Posterior cingulate gyrus (tissue), 11 donors: ENCODE data around the gene ADSS1.
A peak's percentile ranks its signal among the peaks of the same experiment; 100 is the strongest.

ENCODE experiments used
- DNase-seq, 10 donors: peaks; one replicate each; pipeline versions ENCODE4 v3.0.0 to v3.0.0-alpha.2; 2020 to 2021; ENCODE audit warnings: mixed read lengths in 3 of 10
- intact Hi-C: fragments of 100-400 bp; cut with DNase I; formaldehyde crosslinking; loops from one replicate; pipeline ENCODE4 v1.15.1; 2023

Gene ADSS1

GRCh38 chr14:104788161-104788818 lies 64.3 kb downstream of the ADSS1 start:
- intact Hi-C loops = no loop called here
- DNase-seq = no peak

- intact Hi-C loops = no loop called here
- DNase-seq = no peak
Observed at GRCh38 chr14:104788873-104789663, 65.0 kb downstream of the ADSS1 start.

- intact Hi-C loops = no loop called here
Observed at GRCh38 chr14:104789752-104790743, 66.0 kb downstream of the ADSS1 start.

DNA sequence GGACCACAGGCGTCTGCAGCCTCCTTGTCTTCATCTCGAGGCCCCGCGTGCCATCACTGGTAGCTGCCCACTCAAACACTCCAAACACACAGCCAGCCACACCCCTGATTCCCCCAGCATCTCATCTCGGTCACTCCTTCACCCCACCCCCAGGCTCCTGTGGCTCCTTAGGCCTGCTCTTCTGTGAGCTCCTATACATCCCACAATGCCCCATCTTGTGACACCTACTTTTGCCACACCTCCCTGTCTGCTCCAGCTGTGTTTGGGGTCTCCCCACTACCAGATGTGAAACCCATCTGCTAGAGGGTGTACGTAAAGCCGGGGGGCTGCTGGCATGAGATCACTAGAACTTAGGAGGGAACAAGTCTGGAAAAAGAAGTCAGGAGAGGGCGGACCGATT lies 67.4 kb downstream of the ADSS1 start:
- DNase-seq = no peak
- intact Hi-C loops = no loop called here

More at GRCh38 chr14:104789752-104790743, 66.0 kb downstream of the ADSS1 start:
- no peak for DNase-seq

DNA sequence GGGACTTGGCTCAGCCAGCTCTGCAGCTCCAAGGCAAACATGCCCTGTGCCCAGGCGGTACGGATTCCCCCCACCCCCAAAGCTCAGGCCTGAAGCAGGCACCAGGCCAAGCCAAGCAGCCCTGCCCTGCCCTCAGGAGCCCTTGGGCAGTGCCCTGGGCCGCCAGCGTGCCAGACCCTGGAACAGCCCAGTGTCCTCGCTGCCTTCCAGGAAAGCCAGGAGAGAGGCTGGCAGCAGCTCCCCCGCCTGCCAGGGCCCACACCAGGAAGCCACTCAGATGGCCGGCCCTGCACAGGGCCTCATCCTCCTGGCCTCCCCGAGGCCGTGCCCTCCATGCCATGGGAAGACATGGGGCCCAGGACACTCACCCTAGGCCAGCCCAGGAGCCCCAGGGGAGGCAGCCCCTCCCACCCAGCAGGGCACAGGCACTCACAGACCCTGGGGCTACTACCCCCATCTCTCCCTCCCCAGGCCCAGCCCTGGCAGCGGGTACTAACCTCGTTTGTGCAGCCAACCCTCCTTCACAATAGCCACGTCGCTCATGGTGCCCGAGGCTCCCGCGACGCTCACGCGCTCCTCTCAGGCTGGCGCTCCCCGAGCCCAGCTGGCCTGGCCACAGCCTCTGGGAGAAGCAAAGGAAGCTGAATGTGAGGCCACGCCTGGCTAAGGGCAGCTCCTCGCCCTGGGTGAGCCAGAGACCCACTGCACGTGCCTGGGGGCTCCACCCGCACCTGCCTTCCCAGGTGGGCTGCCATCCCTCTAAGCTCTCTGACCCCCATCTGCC lies 68.3 kb downstream of the ADSS1 start:
- no peak for DNase-seq
- intact Hi-C loops = no loop called here

- intact Hi-C loops = no loop called here
- no peak for DNase-seq
Observed at GRCh38 chr14:104792945-104793702, 69.1 kb downstream of the ADSS1 start.

GRCh38 chr14:104793703-104793959 lies 69.6 kb downstream of the ADSS1 start:
- intact Hi-C loops = no loop called here
- DNase-seq = no peak

DNA sequence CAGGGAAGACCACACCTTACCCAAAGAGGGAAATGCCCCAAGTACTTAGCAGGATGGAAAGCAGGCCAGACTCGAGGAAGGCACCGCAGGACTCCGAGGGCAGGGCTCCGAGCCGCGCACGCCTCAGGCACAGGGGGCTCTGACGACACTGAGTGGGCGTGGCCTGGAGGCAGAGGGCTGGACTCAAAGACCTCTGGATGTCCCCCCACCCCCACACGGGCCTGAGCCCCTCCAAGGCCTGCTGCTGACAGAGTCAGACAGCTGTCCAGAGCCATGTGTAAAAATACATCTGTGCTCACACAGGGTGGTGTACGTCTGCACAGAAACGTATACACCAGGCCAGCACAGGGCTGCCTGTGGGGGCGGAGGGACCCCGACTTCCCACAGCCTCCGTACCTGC lies 70.1 kb downstream of the ADSS1 start:
- intact Hi-C loops = no loop called here
- DNase-seq = no peak

DNA sequence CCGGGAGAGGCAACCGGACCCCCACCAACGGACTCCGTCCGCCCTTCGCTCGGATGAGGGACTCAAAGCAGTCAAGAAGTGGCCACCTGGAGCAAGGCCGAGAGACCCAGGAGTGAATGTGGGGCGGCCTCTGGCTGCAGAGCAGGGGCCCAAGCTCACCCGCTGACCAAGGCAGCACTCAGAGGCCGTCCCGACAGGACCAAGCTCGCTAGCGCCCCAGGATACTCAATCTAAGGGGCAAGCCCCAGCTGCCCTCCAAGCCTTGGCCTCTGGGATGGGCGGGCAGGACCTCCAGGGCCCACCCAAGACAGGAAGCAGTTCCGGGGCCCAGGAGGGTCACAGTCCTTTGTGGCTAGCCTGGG lies 70.6 kb downstream of the ADSS1 start:
- DNase-seq = no peak
- intact Hi-C loops = no loop called here

- peak in 1 of 10 donors; percentile 40 for DNase-seq
- intact Hi-C loops = no loop called here
Observed at GRCh38 chr14:104794993-104795780, 71.2 kb downstream of the ADSS1 start, which contains the start of gene AKT1. Gene AKT1 (minus strand): TSS chr14:104795748. CDS start chr14:104792643, 3,105 bp downstream.

- intact Hi-C loops = no loop called here
- peak in 1 of 10 donors; percentile 71 for DNase-seq
Observed at GRCh38 chr14:104795781-104796686, 72.0 kb downstream of the ADSS1 start.

DNA sequence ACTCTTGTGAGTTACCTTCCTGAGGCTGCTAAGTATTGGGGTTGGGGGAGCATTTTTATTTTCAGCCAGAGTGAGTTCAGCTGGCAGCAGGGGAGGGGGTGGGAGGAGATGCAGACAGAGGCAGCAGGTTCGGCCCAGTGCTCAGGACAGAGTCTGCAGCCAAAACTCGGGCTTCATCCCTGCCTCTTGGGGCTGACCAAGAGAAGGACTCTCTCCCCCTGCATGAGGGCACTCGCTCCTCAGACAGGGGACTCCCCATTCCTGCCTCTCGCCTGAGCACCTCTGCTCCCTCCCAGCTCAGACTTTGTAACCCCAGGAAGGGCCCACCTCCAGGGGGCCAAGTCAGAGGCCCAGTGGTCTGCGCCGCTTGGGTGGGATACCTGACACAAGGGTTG lies 72.7 kb downstream of the ADSS1 start:
- intact Hi-C loops = no loop called here

More for the DNA sequence above, 72.7 kb downstream of the ADSS1 start:
- DNase-seq = no peak
